ENCODE measurements around the gene METTL13. TPM values are rescaled to one million over a fixed set of nuclear protein-coding genes. Genes with fewer than 3 reads are reported as not detected.
A peak's percentile ranks its signal among the peaks of the same experiment; 100 is the strongest.

Gene METTL13
- total and polyA plus RNA-seq, 9 of the 15 experiments (the other 6 are each of a cell fraction or from before 2014, with no cell fraction given): 18.9 to 78.9 (median 54.9) TPM

- TF ChIP-seq CHD7 (IDR thresholded peaks at IDR 0.05; ENCODE audit: low read depth, low read length) (no peak), RB1 (IDR thresholded peaks at IDR 0.05; ENCODE audit: low read depth) (0 out of 2 replicates have a peak, but pooled peaks have one; percentile 34), CXXC5 (CRISPR knock-in tag; IDR thresholded peaks at IDR 0.05) (peak; percentile 97), ZNF3 (CRISPR knock-in tag; IDR thresholded peaks at IDR 0.05) (no peak), ZNF589 (CRISPR knock-in tag; IDR thresholded peaks at IDR 0.05; ENCODE audit: low read depth) (no peak), E2F4 (CRISPR knock-in tag; IDR thresholded peaks at IDR 0.05; ENCODE audit: low read depth) (no peak), ZNF395 (CRISPR knock-in tag; IDR thresholded peaks at IDR 0.05) (0 out of 2 replicates have a peak, but pooled peaks have one; percentile 56), MITF (IDR thresholded peaks at IDR 0.05) (peak; percentile 9; the same call in 1 of the 2 replicates), KLF1 (tag; IDR thresholded peaks at IDR 0.05) (no peak)
Observed at GRCh38 chr1:171781176-171781875, at the start of gene METTL13 (continued).
